ENCODE measurements around the gene SHOX. TPM values are rescaled to one million over a fixed set of nuclear protein-coding genes. Genes with fewer than 3 reads are reported as not detected.

The SHOX gene
- polyA plus RNA-seq, 3 donors, result not detected

DNA sequence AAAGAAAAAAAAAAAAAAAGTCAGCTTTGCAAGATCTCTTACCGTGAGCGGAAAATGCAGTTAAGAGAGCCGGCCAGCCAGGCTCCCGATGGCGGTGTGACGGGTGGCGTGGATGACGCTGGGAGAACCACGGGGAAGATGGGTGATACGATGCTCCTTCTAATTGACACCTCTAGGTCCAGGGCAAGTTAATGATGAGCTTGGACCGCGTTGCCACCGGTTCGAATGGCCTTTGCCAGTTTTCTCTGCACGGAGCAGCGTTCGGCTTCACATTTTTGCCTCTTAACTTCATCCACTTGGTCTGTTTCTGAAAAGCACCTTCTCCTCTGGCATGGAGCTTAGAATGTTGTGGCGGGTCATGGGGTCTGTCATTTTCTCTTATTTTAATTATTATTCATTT, 33.2 kb downstream of the SHOX start:
- intact Hi-C loops (cut with micrococcal nuclease), result no loop called here
- Histone ChIP-seq H3K4me3 (replicated peaks in 1 of 3; ENCODE audit: low read depth in 2 of 3, low read length in 3 of 3) (no peak overlapping the region), H3K27me3 (ENCODE audit: control insufficient read depth in 2 of 2, insufficient read depth in 2 of 2, low read length in 2 of 2) (no peaks in the 10 kb centered on the region), H4K20me1 (ENCODE audit: insufficient read depth, low read length) (no peaks in the 10 kb centered on the region), H3K36me3 (replicated peaks in 1 of 2; ENCODE audit: control insufficient read depth in 1 of 2, insufficient read depth in 2 of 2, low read length in 2 of 2) (no peaks in the 10 kb centered on the region), H3K9me3 (replicated peaks in 1 of 2; ENCODE audit: control insufficient read depth in 1 of 2, insufficient read depth in 1 of 2, low read length in 2 of 2) (peaks cover 0 to 6% of the 10 kb centered on the region in 2 donors), H2AFZ (ENCODE audit: insufficient read depth, low read depth, low read length, poor library complexity, severe bottlenecking) (no peak overlapping the region), H3K4me1 (ENCODE audit: control insufficient read depth in 1 of 2, insufficient read depth in 2 of 2, low read length in 2 of 2) (no peaks in the 10 kb centered on the region), H3K27ac (ENCODE audit: low read depth in 1 of 2, low read length in 2 of 2) (no peak overlapping the region), H3K79me2 (ENCODE audit: insufficient read depth, low read length) (no peaks in the 10 kb centered on the region), H3K4me2 (replicated peaks; ENCODE audit: extremely low read depth, low read length, poor library complexity, severe bottlenecking) (no peak overlapping the region), H3K9ac (ENCODE audit: insufficient read depth, low read length, poor library complexity, severe bottlenecking) (no peak overlapping the region)
- H3K9me3 Mint-ChIP-seq, result peaks cover 0 to 19% (median 4%) of the 10 kb centered on the region in 7 donors
- H3K27ac Mint-ChIP-seq, result no peak overlapping the region
- DNase-seq, result no peak
- no peak overlapping the region for H3K4me3 Mint-ChIP-seq
- WGBS (ENCODE audit: insufficient coverage), result 99% methylated on average over 17 of the region's 18 CpGs
- no peaks in the 10 kb centered on the region for H3K36me3 Mint-ChIP-seq
- TF ChIP-seq, protein P1, sequence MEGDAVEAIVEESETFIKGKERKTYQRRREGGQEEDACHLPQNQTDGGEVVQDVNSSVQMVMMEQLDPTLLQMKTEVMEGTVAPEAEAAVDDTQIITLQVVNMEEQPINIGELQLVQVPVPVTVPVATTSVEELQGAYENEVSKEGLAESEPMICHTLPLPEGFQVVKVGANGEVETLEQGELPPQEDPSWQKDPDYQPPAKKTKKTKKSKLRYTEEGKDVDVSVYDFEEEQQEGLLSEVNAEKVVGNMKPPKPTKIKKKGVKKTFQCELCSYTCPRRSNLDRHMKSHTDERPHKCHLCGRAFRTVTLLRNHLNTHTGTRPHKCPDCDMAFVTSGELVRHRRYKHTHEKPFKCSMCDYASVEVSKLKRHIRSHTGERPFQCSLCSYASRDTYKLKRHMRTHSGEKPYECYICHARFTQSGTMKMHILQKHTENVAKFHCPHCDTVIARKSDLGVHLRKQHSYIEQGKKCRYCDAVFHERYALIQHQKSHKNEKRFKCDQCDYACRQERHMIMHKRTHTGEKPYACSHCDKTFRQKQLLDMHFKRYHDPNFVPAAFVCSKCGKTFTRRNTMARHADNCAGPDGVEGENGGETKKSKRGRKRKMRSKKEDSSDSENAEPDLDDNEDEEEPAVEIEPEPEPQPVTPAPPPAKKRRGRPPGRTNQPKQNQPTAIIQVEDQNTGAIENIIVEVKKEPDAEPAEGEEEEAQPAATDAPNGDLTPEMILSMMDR (IDR thresholded peaks at IDR 0.05), result no peak
- H3K27me3 Mint-ChIP-seq (ENCODE audit: low read depth in 3 of 3), result peaks cover 3 to 8% (median 4%) of the 10 kb centered on the region in 3 donors
- H3K4me1 Mint-ChIP-seq, result no peaks in the 10 kb centered on the region

DNA sequence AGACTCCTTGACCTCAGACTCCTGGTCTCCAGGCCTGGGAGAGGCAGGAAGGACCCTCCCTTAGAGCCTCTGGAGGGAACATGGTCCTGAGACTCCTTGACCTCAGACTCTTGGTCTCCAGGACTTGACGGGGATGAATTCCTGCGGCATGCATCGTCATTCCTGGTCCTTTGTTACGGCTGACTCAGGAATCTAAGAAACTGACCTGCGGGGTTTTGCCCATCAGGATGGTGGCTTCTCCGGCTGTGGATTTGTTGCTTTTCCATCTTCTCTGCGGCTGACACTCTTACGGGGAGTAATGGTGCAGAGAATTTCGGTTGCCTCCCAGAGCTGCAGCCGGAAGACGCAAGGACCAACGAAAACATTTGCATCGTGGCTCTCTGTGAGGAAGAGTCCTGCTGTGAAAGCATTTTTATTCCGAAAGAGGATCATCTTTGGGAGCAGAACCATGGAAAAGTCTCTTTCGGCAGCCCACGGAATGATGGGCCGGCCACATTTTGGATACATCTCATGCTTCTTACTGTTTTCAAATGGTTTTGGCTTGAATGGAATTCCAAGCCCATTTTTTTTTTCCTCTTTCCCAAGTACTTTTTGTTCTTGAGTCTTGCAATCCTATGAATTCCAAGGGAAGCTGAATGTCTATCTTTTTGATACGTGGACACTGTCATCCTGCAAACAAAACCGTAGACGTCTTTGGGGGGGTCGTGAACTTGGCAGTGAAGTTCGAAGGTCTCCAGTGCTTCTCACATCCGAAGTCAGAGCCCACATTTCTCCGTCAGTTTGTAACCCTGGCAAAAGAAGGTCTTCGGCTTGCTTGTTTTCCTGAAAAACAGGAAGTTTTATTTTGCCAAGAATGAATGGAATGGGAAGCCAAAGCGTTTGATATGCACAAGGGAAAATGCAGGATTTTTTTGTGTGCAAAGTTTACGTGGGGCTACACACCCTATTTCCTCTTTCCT, 36.5 kb downstream of the SHOX start:
- Histone ChIP-seq H4K20me1 (ENCODE audit: insufficient read depth, low read length) (no peaks in the 10 kb centered on the region), H3K4me3 (replicated peaks in 1 of 3; ENCODE audit: low read depth in 2 of 3, low read length in 3 of 3) (no peak overlapping the region), H3K27me3 (ENCODE audit: control insufficient read depth in 2 of 2, insufficient read depth in 2 of 2, low read length in 2 of 2) (no peaks in the 10 kb centered on the region), H3K27ac (ENCODE audit: low read depth in 1 of 2, low read length in 2 of 2) (no peak overlapping the region), H3K4me2 (replicated peaks; ENCODE audit: extremely low read depth, low read length, poor library complexity, severe bottlenecking) (no peak overlapping the region), H3K79me2 (ENCODE audit: insufficient read depth, low read length) (no peaks in the 10 kb centered on the region), H3K9ac (ENCODE audit: insufficient read depth, low read length, poor library complexity, severe bottlenecking) (no peak overlapping the region), H3K4me1 (ENCODE audit: control insufficient read depth in 1 of 2, insufficient read depth in 2 of 2, low read length in 2 of 2) (no peaks in the 10 kb centered on the region), H3K36me3 (replicated peaks in 1 of 2; ENCODE audit: control insufficient read depth in 1 of 2, insufficient read depth in 2 of 2, low read length in 2 of 2) (no peaks in the 10 kb centered on the region), H2AFZ (ENCODE audit: insufficient read depth, low read depth, low read length, poor library complexity, severe bottlenecking) (no peak overlapping the region), H3K9me3 (replicated peaks in 1 of 2; ENCODE audit: control insufficient read depth in 1 of 2, insufficient read depth in 1 of 2, low read length in 2 of 2) (peaks cover 0 to 6% of the 10 kb centered on the region in 2 donors)
- TF ChIP-seq, protein P1 (IDR thresholded peaks at IDR 0.05), result no peak
- Mint-ChIP-seq H3K36me3 (no peaks in the 10 kb centered on the region), H3K27ac (no peak overlapping the region), H3K4me3 (no peak overlapping the region), H3K9me3 (peaks cover 2 to 24% (median 5%) of the 10 kb centered on the region in 7 donors), H3K27me3 (ENCODE audit: low read depth in 3 of 3) (peaks cover 2 to 13% (median 8%) of the 10 kb centered on the region in 3 donors), H3K4me1 (peaks cover 4% of the 10 kb centered on the region)
- DNase-seq, result no peak
- WGBS (ENCODE audit: insufficient coverage), result 75% methylated on average over 23 of the region's 27 CpGs
- intact Hi-C loops (cut with micrococcal nuclease), result no loop called here

Data from CD14-positive monocyte (primary cell).